ENCODE measurements around the gene RXYLT1.

GRCh38 chr12:63795032-63795687 lies 15.5 kb downstream of the RXYLT1 start:
- TF ChIP-seq CTCF (IDR thresholded peaks at IDR 0.05) (no peak), POLR2AphosphoS5 (IDR thresholded peaks at IDR 0.05) (no peak), POLR2A (IDR thresholded peaks at IDR 0.05; ENCODE audit: low read depth) (no peak)

Data from esophagus muscularis mucosa (tissue), 3 donors.